Spleen (tissue), 7 donors: Measurements from ENCODE around the gene IMMP2L.

Experiments
- POLR2A ChIP-seq, 3 donors: fragments of 450-650 bp; IDR thresholded peaks; one replicate each; pipeline ENCODE4 v1.5.1; 2017; ENCODE audit warnings: antibody characterized with exemption in 3 of 3, mild to moderate bottlenecking in 1 of 3
- POLR2AphosphoS5 ChIP-seq, 3 donors: sonication (generic); formaldehyde crosslinking; IDR thresholded peaks; one replicate each; pipeline ENCODE4 v1.5.1; 2017; ENCODE audit warnings: antibody characterized with exemption in 3 of 3
- TF ChIP-seq, protein P1 (sequence below), 11 experiments: fragments of 200-600 bp in 7 of 11; fragments of 450-650 bp in 4 of 11; sonication (generic) in 4 of 11; IDR thresholded peaks in 8 of 11; conservative IDR thresholded peaks in 3 of 11; 1 replicate in 7 of 11; 2 replicates in 4 of 11; pipeline versions ENCODE4 v1.4.0 to v1.8.0; 2016 to 2021; ENCODE audit warnings: antibody characterized with exemption in 11 of 11, inconsistent platforms in 4 of 11, mild to moderate bottlenecking in 1 of 11
- donor health status: DM: no; HTN: no; CAD: no; lungs with moderate emphysema.
- donor health status: DM: no; HTN: no; CAD: no.
- donor health status: DM: no; HTN: no; CAD: no.

DNA sequence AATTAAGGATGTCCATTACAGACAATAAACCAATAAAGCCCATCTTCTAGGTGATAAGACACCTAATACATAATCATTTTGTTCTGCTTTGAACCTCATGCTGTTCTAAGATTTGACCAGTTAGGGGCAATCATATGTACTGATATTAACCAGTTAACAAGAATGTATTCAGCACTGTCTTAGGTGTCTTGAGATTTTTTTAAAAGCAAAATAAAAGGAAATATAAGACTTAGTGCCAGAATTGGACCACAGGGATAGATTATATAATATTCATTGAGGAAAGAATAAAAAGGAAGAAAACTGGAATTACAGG is 32.0 kb downstream of the IMMP2L start:
- no peak for TF ChIP-seq POLR2AphosphoS5 (IDR thresholded peaks at IDR 0.05)
- TF ChIP-seq, protein P1, sequence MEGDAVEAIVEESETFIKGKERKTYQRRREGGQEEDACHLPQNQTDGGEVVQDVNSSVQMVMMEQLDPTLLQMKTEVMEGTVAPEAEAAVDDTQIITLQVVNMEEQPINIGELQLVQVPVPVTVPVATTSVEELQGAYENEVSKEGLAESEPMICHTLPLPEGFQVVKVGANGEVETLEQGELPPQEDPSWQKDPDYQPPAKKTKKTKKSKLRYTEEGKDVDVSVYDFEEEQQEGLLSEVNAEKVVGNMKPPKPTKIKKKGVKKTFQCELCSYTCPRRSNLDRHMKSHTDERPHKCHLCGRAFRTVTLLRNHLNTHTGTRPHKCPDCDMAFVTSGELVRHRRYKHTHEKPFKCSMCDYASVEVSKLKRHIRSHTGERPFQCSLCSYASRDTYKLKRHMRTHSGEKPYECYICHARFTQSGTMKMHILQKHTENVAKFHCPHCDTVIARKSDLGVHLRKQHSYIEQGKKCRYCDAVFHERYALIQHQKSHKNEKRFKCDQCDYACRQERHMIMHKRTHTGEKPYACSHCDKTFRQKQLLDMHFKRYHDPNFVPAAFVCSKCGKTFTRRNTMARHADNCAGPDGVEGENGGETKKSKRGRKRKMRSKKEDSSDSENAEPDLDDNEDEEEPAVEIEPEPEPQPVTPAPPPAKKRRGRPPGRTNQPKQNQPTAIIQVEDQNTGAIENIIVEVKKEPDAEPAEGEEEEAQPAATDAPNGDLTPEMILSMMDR (IDR thresholded peaks at IDR 0.05 in 8 of 11, conservative IDR thresholded peaks at IDR 0.05 in 3 of 11) = no peak
- TF ChIP-seq POLR2A (IDR thresholded peaks at IDR 0.05) = no peak
